Uterus (tissue), 4 donors: ENCODE measurements around the gene ARHGEF37. TPM values are rescaled to one million over a fixed set of nuclear protein-coding genes. Genes with fewer than 3 reads are reported as not detected.

ENCODE experiments used
- DNase-seq, 2 donors: peaks; one replicate each; pipeline ENCODE4 v3.0.0-alpha.2; 2019 to 2020
- H3K27ac ChIP-seq, 2 donors: fragments of 200-600 bp; sonication (generic); 1 replicate in 1 of 2; 2 replicates in 1 of 2; pipeline ENCODE4 v1.5.1; 2016 to 2018
- H3K27me3 ChIP-seq, 2 donors: fragments of 200-600 bp; sonication (generic); one replicate each; pipeline ENCODE4 v1.5.1; 2018 to 2019; ENCODE audit warnings: control low read depth in 1 of 2
- H3K36me3 ChIP-seq, 2 donors: fragments of 200-600 bp; sonication (generic); one replicate each; pipeline ENCODE4 v1.5.1; 2019; ENCODE audit warnings: control low read depth in 1 of 2
- H3K4me1 ChIP-seq, 2 donors: fragments of 200-600 bp; sonication (generic); one replicate each; pipeline ENCODE4 v1.5.1; 2018 to 2019; ENCODE audit warnings: control low read depth in 1 of 2
- H3K4me3 ChIP-seq, 2 donors: fragments of 200-600 bp; sonication (generic); 1 replicate in 1 of 2; 2 replicates in 1 of 2; pipeline ENCODE4 v1.5.1; 2018 to 2019; ENCODE audit warnings: mild to moderate bottlenecking in 1 of 2
- H3K9me3 ChIP-seq, 2 donors: fragments of 200-600 bp; sonication (generic); one replicate each; pipeline ENCODE4 v1.5.1; 2019; ENCODE audit warnings: control low read depth in 1 of 2
- CTCF ChIP-seq, 4 experiments: fragments of 200-600 bp in 2 of 4; fragments of 450-650 bp in 2 of 4; sonication (generic) in 2 of 4; IDR thresholded peaks; one replicate each; pipeline ENCODE4 v1.5.1; 2016 to 2019; ENCODE audit warnings: antibody characterized with exemption in 4 of 4, mild to moderate bottlenecking in 2 of 4, moderate library complexity in 1 of 4
- POLR2A ChIP-seq, 2 donors: fragments of 450-650 bp; IDR thresholded peaks; one replicate each; pipeline ENCODE4 v1.6.1; 2016; ENCODE audit warnings: antibody characterized with exemption in 2 of 2, mild to moderate bottlenecking in 1 of 2, moderate library complexity in 1 of 2
- intact Hi-C: fragments of 100-400 bp; cut with DNase I; formaldehyde crosslinking; loops from one replicate; pipeline ENCODE4 v1.15.1; 2023; ENCODE audit warnings: low total_unique reads
- total RNA-seq, 4 donors: library from RNA; depleted of rRNA in 3 of 4; stranded (reverse); fragments of >200 nt in 3 of 4; gene quantifications; one replicate each; pipeline versions ENCODE4 v1.1.0 to v1.2.4, GENCODE V29; 2014 to 2023
- donor health status: DM: yes; HTN: yes; CAD: no.

Gene ARHGEF37
- total RNA-seq, 4 donors from 2014 or later: 4.6 to 10.4 (median 7.9) TPM

GRCh38 chr5:149549461-149550267 is 31.6 kb upstream of the ARHGEF37 start:
- Histone ChIP-seq H3K9me3 (no peaks in the 10 kb centered on the region), H3K4me1 (peaks cover 4 to 5% of the 10 kb centered on the region in 2 donors), H3K27ac (peak overlapping the region; percentile 98 to 99), H3K27me3 (no peaks in the 10 kb centered on the region), H3K36me3 (no peaks in the 10 kb centered on the region), H3K4me3 (peak overlapping the region; percentile 90 to 96)
- intact Hi-C loops: loop anchor here (5.0 kb wide), 1 partner anchor 107 kb away; no protein-coding TSS in a partner anchor
- no peak for DNase-seq
- TF ChIP-seq CTCF (IDR thresholded peaks at IDR 0.05): peak in 1 of 4 experiments; percentile 14
- TF ChIP-seq POLR2A (IDR thresholded peaks at IDR 0.05): no peak

GRCh38 chr5:149550268-149550583 is 31.1 kb upstream of the ARHGEF37 start:
- Histone ChIP-seq H3K27ac (peak overlapping the region; percentile 98 to 99), H3K4me1 (peaks cover 4% of the 10 kb centered on the region in 2 donors), H3K27me3 (no peaks in the 10 kb centered on the region), H3K9me3 (no peaks in the 10 kb centered on the region), H3K4me3 (peak overlapping the region; percentile 90 to 96), H3K36me3 (no peaks in the 10 kb centered on the region)
- intact Hi-C loops: loop anchor here (5.0 kb wide), 1 partner anchor 108 kb away; no protein-coding TSS in a partner anchor
- DNase-seq: no peak
- TF ChIP-seq POLR2A (IDR thresholded peaks at IDR 0.05) (no peak), CTCF (IDR thresholded peaks at IDR 0.05) (no peak)

GRCh38 chr5:149550594-149551226 is 30.6 kb upstream of the ARHGEF37 start:
- Histone ChIP-seq H3K36me3 (no peaks in the 10 kb centered on the region), H3K4me3 (peak overlapping the region; percentile 90 to 96), H3K4me1 (peaks cover 0 to 4% of the 10 kb centered on the region in 2 donors), H3K27ac (peak overlapping the region; percentile 98 to 99), H3K27me3 (no peaks in the 10 kb centered on the region), H3K9me3 (no peaks in the 10 kb centered on the region)
- peak in 1 of 2 donors; percentile 45 for DNase-seq
- TF ChIP-seq CTCF (IDR thresholded peaks at IDR 0.05) (peak in 1 of 4 experiments; percentile 3), POLR2A (IDR thresholded peaks at IDR 0.05) (no peak)
- intact Hi-C loops: loop anchor here (5.0 kb wide), 1 partner anchor 108 kb away; no protein-coding TSS in a partner anchor

- H3K27me3 ChIP-seq: no peaks in the 10 kb centered on the region
- H3K36me3 ChIP-seq: no peaks in the 10 kb centered on the region
- no peaks in the 10 kb centered on the region for H3K9me3 ChIP-seq
- no peaks in the 10 kb centered on the region for H3K4me1 ChIP-seq
- peak; percentile 98 to 99 for DNase-seq
- peak; percentile 83 to 96 for TF ChIP-seq POLR2A (IDR thresholded peaks at IDR 0.05)
- TF ChIP-seq CTCF (IDR thresholded peaks at IDR 0.05): peak; percentile 75 to 91 (median 86)
- H3K27ac ChIP-seq: peak within 1 kb of the TSS; percentile 98 to 99
- intact Hi-C loops: loop anchor here (5.0 kb wide), 1 partner anchor 109 kb away; no protein-coding TSS in a partner anchor
- peak within 1 kb of the TSS; percentile 90 to 96 for H3K4me3 ChIP-seq
Measured at GRCh38 chr5:149551227-149552037, 29.9 kb upstream of the ARHGEF37 start, which contains the start of gene CSNK1A1. Gene CSNK1A1 (minus strand): TSS chr5:149551439. CDS start chr5:149550964, 475 bp downstream.
